Measurements from ENCODE around the gene ELAVL1.

DNA sequence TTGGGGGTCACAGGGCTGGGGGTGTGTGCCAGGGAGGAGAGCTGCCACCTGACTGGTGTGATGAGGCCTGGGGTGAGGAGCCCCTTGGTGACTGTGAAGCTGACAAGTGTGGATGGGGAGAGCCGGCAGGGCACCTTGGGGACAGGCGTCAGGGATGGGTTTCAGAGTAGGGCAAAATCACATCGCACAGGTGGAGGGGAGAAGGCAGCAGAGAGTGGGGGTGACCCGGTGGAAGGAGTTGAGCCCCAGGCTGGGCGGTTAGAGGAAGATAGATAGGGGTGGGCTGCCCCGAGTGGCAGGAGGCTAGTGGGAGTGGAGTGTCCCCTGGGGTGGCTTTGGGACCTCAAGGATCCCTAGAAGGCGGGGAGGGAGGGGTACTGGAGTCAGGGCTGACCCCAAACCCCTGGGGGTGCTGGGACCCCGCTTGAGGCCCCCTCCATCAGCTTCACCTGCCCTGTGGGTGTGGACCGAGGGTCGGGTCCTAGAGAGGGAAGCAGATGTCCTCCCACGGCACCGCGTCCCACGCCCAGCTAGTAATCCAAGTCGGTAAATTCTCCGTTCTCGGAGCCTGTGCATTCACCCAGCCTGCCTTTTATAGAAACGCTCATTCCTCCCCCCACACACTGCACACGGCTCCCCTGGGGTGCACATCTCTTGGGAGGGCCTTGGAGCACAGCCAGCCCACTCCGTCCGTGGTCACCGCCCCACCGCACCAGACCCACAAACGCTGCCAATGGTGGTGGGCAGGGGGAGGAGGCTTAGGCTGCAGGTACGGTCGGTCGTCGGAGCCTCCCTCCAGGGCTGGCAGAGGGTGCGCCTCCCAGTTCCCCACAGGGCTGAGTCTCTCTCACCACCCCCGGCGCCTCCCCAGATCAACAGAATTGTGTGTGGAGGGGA is 81.9 kb downstream of the ELAVL1 start:
- TF ChIP-seq, protein P1, sequence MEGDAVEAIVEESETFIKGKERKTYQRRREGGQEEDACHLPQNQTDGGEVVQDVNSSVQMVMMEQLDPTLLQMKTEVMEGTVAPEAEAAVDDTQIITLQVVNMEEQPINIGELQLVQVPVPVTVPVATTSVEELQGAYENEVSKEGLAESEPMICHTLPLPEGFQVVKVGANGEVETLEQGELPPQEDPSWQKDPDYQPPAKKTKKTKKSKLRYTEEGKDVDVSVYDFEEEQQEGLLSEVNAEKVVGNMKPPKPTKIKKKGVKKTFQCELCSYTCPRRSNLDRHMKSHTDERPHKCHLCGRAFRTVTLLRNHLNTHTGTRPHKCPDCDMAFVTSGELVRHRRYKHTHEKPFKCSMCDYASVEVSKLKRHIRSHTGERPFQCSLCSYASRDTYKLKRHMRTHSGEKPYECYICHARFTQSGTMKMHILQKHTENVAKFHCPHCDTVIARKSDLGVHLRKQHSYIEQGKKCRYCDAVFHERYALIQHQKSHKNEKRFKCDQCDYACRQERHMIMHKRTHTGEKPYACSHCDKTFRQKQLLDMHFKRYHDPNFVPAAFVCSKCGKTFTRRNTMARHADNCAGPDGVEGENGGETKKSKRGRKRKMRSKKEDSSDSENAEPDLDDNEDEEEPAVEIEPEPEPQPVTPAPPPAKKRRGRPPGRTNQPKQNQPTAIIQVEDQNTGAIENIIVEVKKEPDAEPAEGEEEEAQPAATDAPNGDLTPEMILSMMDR (IDR thresholded peaks at IDR 0.05): no peak
- no peak for TF ChIP-seq POLR2A (IDR thresholded peaks at IDR 0.05)
